T-helper 1 cell (primary cell): Measurements from ENCODE around the gene SLC25A26.

ENCODE experiments used
- DNase-seq, 5 donors: peaks; one replicate each; pipeline ENCODE4 v3.0.0-alpha.2; 2012 to 2020

SLC25A26 gene

GRCh38 chr3:66326340-66326739, 105.5 kb downstream of the SLC25A26 start:
- no peak for DNase-seq

- DNase-seq = no peak
Measured at GRCh38 chr3:66335671-66336070, 114.9 kb downstream of the SLC25A26 start.

DNA sequence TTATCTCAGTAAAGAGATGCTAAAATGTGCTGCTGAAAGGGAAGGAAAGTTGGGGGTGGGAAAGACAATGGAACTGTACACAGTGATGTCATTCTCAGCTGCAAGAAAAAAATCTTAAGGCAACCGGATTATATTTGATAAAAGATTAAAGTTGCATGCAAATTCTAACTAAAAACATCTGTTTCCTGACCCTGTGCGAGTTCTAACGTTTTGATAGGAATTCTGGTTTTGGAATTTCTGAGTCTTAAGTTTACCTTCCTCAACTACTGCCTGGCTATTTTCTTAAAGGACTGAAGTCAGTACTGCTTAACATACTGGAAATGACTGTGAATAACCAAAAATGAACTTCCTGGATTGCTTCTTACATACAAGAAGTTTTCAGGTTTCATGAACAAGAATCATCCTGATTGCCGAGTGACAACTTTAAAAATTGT, 115.5 kb downstream of the SLC25A26 start:
- DNase-seq = peak in 1 of 5 donors; percentile 13

DNA sequence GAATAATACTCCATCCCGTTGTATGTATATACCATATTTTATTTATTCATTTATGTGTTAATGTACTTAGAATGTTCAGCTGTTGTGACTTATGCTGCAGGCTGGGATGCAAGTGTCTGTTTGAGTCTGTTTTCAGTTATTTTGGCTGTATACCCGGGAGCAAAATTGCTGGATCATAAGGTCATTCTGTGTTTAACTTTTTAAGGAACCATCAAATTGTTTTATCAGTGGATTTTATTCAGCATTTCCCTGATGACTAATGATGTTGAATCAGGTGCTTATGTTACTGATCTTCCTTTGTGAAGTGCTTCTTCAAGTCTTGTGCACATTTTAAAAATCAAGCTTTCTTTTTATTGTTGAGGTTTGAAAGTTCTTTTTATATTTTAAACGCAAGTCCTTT, 118.1 kb downstream of the SLC25A26 start:
- DNase-seq = no peak

DNA sequence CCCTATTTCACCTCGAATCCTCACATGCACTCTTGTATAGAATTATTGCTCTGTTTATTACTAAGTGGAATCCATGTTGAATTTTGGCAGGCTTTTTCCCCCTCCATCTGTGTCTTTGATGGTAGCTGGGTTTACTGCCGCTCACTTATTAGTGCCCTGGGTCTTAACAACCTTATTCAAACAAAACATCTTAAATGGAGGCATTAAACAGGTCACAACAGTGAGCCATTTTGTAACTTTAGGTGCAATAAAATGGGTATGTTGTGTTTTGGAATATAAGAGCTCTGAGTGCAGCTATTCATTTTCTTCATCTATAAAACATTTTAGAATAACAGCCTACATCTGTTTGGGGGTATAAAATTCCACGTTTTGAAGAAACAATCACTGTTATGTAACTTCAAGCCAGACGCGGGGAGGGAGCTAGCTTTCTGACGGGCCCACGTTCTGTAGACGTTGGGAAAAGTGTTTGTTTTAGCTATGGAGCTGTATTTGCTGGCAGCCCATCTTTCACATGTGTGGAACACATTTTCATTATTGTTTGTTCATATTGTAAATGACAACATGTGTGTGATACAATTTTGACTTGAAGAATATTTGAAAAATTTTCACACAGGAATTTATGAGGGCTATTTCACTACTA, 122.0 kb downstream of the SLC25A26 start:
- no peak for DNase-seq

- no peak for DNase-seq
Measured at GRCh38 chr3:66344391-66344811, 123.6 kb downstream of the SLC25A26 start.

DNA sequence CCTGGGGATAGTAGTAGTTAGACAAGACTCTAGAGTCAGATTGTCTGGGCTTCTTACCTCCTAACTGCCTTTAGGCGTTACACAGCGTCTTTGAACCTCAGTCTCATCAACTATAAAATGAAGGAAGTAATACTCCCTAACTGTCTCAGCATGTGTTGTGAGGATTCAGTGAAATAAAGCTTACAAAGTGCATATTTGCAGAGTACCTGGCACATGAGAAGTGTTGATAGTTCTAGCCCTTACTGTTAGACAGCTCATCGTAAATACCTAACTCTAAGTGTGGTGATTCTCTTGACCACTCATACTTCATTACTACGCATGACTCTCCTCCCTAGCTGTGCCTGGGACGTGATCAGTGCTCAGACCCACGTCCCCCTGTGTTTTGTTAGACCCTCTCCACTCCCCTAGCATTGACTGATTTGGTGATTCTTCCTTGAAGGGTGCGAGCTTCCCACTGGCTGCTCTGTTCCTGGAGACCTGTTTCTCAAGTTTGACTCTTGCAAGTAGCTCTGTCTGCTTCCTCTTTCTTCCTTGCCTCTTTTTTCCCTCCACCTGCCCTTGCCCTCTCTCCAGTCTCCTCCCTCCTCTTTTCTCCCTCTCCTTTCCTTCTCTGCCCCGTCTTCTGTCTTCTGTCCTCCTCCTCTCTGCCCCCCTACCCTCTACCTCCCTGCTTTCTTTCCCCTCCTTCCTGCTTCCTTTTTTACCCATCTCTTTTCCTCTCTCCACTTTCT, 124.2 kb downstream of the SLC25A26 start:
- DNase-seq = no peak

- no peak for DNase-seq
Measured at GRCh38 chr3:66348704-66349103, 127.9 kb downstream of the SLC25A26 start.

DNA sequence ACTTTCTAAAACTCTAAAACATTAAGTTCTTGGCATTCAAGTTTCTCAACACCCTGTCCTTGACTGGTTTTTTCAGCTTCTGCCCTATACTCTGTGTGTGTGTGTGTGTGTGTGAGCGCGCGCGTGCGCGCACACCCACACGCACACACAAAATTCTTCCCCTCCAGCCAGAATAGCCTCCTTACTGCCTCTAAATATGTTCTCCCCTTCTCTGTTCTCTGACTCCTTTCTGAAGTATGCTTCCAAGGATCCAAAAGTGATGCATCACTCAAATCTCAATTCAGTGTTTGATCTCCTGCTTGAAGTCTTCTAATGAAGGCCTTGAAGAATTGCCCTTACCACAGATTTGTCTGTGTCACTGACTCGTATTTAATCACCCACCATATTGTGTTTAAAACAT, 129.8 kb downstream of the SLC25A26 start:
- DNase-seq = no peak

- DNase-seq = no peak
Measured at GRCh38 chr3:66353039-66353438, 132.2 kb downstream of the SLC25A26 start.

DNA sequence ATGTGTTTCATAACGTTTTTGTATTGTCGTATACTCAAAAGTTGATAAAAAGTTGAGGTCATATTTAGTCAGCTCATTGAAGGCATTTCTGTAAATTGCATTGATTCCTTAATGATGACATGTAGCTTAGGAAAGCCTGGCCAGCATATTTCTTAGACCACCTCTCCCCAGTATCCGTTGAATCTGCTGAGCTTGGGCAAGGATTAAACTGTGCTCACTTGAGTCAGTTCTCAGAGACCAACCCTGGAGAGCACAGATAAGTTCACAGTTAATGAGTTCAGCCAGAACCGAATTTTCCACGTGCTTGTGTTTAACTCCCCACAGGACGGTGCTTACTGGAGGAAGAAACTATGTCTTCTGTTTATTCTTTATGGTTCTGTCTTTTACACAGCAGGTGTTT, 132.7 kb downstream of the SLC25A26 start:
- no peak for DNase-seq

GRCh38 chr3:66354001-66354400, 133.2 kb downstream of the SLC25A26 start:
- no peak for DNase-seq

DNA sequence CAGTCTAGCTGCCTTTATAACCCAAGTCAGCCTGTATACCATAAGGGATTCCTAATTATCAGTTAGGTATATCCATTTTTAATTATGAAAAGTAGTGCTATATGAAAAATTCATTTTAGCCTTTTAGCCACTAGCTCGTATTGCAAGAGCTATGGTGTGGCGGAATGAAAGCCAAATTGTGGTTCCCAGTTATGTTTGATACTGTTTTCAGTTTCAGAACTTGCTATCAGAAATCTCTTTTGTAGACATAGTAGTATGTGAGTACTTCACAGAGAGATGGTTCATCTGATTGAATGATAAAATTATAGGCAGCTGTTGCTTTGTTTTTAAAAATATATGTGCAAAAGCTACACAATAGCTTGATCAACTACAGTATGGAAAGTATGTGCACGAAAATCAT, 134.6 kb downstream of the SLC25A26 start:
- DNase-seq = peak in 1 of 5 donors; percentile 27

DNA sequence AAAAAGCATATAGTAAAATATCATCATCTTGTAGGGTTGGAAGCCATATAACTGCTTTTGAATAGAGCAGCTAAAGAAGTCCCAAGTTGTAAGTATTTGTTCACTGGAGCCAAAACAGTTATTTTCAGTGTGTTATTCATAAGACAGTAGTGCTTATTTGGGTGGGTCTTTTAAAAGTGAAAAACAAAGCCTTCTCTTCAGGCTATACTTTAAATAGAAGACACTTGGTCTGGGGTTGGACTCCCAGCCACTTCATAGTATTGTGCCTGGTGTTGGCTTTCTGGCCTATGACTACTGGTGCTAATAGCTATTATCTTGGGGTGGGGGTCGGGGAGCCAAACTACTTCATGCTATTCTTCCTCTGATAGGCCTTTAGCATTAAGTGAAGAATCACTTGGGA, 135.2 kb downstream of the SLC25A26 start:
- no peak for DNase-seq

DNA sequence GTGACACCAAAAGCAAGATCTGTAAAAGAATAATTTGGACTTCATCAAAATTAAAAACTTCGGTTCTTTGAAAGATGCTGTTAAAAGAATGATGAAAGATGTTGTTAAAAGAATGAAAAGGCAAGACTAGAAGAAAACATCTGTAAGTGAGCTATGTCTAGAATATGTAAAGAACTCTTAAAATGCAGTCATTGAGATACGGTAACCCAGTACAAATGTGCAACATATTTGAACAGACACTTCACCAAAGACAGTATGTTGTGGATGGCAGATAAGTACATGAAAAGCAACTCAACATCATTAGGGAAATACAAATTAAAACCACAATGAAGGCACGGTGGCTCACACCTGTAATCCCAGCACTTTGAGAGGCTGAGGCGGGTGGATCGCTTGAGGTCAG, 140.6 kb downstream of the SLC25A26 start:
- DNase-seq = no peak

- no peak for DNase-seq
Measured at GRCh38 chr3:66362541-66362941, 141.7 kb downstream of the SLC25A26 start.

DNA sequence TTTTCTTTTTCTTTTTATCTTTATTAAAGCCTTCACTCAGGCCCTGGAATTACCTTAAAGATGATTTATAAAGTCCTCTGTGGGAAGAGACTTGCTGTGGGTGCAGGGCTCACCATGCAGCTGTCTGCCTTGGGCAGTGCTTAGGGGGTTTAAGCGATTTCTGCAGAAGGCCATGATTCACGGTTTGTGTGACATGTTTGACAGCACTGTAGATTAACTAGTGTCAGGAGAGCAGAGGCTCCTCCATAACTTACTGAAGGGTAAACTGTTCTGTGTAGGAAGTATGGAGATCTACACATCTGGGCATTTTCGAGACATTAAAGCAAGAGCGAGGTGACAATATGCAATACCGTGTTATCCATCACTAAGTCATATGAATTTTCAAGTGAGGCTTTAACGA, 142.3 kb downstream of the SLC25A26 start:
- DNase-seq = no peak

- no peak for DNase-seq
Measured at GRCh38 chr3:66365080-66365479, 144.3 kb downstream of the SLC25A26 start.

GRCh38 chr3:66366747-66367146, 145.9 kb downstream of the SLC25A26 start:
- no peak for DNase-seq

- no peak for DNase-seq
Measured at GRCh38 chr3:66367979-66368378, 147.2 kb downstream of the SLC25A26 start.

- no peak for DNase-seq
Measured at GRCh38 chr3:66370179-66370578, 149.4 kb downstream of the SLC25A26 start.

- DNase-seq = no peak
Measured at GRCh38 chr3:66371432-66371831, 150.6 kb downstream of the SLC25A26 start.

GRCh38 chr3:66372681-66373350, 152.0 kb downstream of the SLC25A26 start:
- peak in 3 of 5 donors; percentile 21 to 32 (median 29) for DNase-seq

- DNase-seq = no peak
Measured at GRCh38 chr3:66376568-66376967, 155.8 kb downstream of the SLC25A26 start.
